ENCODE results near the gene NEUROD4.

The NEUROD4 gene

GRCh38 chr12:54974279-54974678, 45.5 kb upstream of the NEUROD4 start:
- no peak for DNase-seq (ENCODE audit: low read depth in 1 of 2, low spot score in 1 of 2)
- TF ChIP-seq REST (IDR thresholded peaks at IDR 0.05; ENCODE audit: insufficient replicate concordance, low read depth), result no peak
- TF ChIP-seq CTCF (IDR thresholded peaks at IDR 0.05; ENCODE audit: insufficient read depth, low read length), result no peak
- no peak for TF ChIP-seq SPI1 (IDR thresholded peaks at IDR 0.05; ENCODE audit: borderline replicate concordance, low read depth)
- TF ChIP-seq POLR2AphosphoS5 (IDR thresholded peaks at IDR 0.05; ENCODE audit: low read depth), result no peak
- TF ChIP-seq GABPA (IDR thresholded peaks at IDR 0.05; ENCODE audit: low read depth), result no peak
- H3K27me3 ChIP-seq (ENCODE audit: insufficient read depth, poor library complexity, severe bottlenecking), result no peaks in the 10 kb centered on the region
- no peak overlapping the region for H3K27ac ChIP-seq (replicated peaks)
- H3K4me3 ChIP-seq (replicated peaks; ENCODE audit: insufficient read depth, low read length), result no peak overlapping the region

GRCh38 chr12:54975272-54975671, 44.5 kb upstream of the NEUROD4 start:
- Histone ChIP-seq H3K27ac (replicated peaks) (no peak overlapping the region), H3K27me3 (ENCODE audit: insufficient read depth, poor library complexity, severe bottlenecking) (no peaks in the 10 kb centered on the region), H3K4me3 (replicated peaks; ENCODE audit: insufficient read depth, low read length) (no peak overlapping the region)
- no peak for DNase-seq (ENCODE audit: low read depth in 1 of 2, low spot score in 1 of 2)
- no peak for TF ChIP-seq SPI1 (IDR thresholded peaks at IDR 0.05; ENCODE audit: borderline replicate concordance, low read depth)
- TF ChIP-seq GABPA (IDR thresholded peaks at IDR 0.05; ENCODE audit: low read depth), result no peak
- no peak for TF ChIP-seq CTCF (IDR thresholded peaks at IDR 0.05; ENCODE audit: insufficient read depth, low read length)
- TF ChIP-seq POLR2AphosphoS5 (IDR thresholded peaks at IDR 0.05; ENCODE audit: low read depth), result no peak
- TF ChIP-seq REST (IDR thresholded peaks at IDR 0.05; ENCODE audit: insufficient replicate concordance, low read depth), result no peak

- no peak for DNase-seq (ENCODE audit: low read depth in 1 of 2, low spot score in 1 of 2)
- Histone ChIP-seq H3K4me3 (replicated peaks; ENCODE audit: insufficient read depth, low read length) (no peak overlapping the region), H3K27ac (replicated peaks) (no peak overlapping the region), H3K27me3 (ENCODE audit: insufficient read depth, poor library complexity, severe bottlenecking) (no peaks in the 10 kb centered on the region)
- TF ChIP-seq SPI1 (IDR thresholded peaks at IDR 0.05; ENCODE audit: borderline replicate concordance, low read depth) (no peak), REST (IDR thresholded peaks at IDR 0.05; ENCODE audit: insufficient replicate concordance, low read depth) (no peak), GABPA (IDR thresholded peaks at IDR 0.05; ENCODE audit: low read depth) (no peak), CTCF (IDR thresholded peaks at IDR 0.05; ENCODE audit: insufficient read depth, low read length) (no peak), POLR2AphosphoS5 (IDR thresholded peaks at IDR 0.05; ENCODE audit: low read depth) (no peak)
Observed at GRCh38 chr12:54975875-54976274, 43.9 kb upstream of the NEUROD4 start.

Measured in HL-60 (cell line).